ENCODE measurements around the gene SLC47A1. TPM values are rescaled to one million over a fixed set of nuclear protein-coding genes. Genes with fewer than 3 reads are reported as not detected.
A peak's percentile ranks its signal among the peaks of the same experiment; 100 is the strongest.
"Not testable (repeated sequence)": the region's sequence is repeated elsewhere in the genome, so short reads cannot be mapped to it uniquely, and the experiment has no call there.

Gene SLC47A1
- polyA plus RNA-seq, 3 donors: 18.3 to 28.0 (median 26.3) TPM

DNA sequence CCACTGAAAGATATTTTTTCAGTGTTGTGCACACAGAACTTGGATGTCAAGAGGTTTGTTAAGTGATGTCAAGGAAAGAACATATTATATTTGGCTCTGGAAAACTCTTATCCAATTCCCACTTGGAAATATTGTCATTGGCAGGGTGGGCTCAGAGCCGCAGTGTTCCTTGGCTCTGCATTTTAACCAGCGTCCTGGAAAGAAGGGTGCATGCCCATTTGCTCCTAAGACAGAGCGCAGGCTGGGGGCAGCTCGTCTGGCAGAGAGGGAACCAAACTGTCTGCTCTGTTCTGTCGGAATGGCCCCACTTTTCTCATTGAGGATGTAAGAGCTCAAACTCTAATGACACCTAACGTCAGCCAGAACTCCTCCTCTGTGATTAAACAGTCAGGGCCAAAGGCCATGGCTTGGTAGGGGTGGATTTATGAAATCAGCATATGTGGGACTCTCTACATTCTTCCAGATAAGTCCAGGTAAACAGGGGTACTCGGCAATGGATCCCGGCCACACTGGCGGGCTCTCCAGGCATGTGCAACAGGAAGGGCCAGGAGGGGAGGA is 18.0 kb downstream of the SLC47A1 start:
- DNase-seq: no peak

DNA sequence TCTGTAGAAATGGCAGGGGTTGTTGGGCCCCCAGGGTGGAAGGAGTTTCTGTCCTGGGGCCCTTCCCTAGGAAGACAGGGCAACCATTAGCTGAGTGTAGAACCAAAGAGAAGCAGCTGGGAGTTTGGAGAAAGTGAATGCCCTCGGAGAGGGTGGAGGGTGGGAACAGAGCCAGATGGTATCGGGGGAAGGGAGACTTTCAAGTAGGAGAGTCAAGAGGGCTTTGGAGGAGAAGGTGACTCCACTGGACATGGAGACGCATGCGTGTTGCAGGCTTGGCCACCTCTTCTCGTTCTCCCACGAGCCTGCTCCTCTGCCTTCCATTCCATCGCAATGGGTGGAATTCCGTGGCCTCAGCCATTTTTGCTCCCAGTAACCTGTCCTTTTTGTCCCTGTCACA is 19.4 kb downstream of the SLC47A1 start:
- no peak for DNase-seq

- DNase-seq: no peak
Observed at GRCh38 chr17:19554393-19554792, 20.7 kb downstream of the SLC47A1 start.

DNA sequence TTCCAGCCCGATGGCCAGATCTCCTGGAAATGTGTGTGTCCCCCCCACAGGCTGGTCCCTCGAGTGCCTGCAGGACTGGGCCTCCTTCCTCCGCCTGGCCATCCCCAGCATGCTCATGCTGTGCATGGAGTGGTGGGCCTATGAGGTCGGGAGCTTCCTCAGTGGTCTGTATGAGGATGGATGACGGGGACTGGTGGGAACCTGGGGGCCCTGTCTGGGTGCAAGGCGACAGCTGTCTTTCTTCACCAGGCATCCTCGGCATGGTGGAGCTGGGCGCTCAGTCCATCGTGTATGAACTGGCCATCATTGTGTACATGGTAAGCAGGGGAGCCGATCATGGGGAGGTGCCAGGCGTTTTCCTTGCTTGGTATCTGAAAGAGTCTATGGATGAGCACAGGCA is 22.1 kb downstream of the SLC47A1 start:
- no peak for DNase-seq

DNA sequence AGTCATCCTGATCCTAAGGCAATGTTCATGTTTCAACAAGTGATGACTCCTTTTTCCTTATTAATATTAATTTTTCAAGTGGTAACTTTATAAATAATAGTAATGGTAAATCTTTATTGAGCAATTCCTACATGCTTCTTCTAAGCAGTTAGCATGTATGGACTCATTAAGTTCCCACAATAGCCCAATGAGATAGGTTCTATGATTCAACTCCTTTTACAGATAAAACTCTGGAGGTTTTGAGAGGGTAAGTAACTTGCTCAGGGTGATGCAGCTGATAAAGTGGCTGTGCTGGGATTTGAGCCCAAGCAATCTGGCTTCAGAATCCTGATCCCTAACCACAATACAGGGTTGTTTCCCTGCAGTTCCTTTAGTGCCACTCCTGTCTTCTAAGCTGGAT is 25.3 kb downstream of the SLC47A1 start:
- DNase-seq: no peak

- DNase-seq: no peak
Observed at GRCh38 chr17:19561697-19562318, 28.2 kb downstream of the SLC47A1 start.

DNA sequence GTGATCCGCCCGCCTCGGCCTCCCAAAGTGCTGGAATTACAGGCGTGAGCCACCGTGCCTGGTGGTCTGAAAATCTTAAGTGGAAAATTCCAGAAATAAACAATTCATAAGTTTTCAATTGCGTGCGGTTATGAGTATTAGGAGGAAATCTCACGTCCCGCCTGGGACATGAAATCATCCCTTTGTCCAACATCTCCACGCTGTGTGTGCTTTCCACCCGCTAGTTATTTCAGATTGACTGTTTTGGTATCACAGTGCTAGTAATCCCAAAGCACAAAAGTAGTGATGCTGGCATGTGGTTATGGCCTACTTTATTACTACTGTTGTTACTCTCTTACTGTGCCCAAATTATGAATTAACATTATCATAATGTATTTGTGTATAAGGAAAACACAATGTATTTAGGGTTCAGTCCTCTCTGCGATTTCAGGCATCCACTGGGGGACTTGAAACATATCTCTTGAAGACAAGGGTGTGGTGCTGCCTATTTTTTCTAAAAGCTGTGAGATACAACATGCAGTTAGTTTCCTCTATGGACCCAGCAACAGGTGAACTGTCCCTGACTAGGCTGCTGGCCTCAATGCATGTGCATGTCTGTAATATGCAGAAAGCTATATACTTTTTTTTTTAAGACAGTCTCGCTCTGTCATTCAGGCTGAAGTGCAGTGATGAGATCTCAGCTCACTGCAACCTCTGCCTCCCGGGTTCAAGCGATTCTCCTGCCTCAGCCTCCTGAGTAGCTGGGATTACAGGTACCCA is 32.3 kb downstream of the SLC47A1 start:
- DNase-seq: no peak

DNA sequence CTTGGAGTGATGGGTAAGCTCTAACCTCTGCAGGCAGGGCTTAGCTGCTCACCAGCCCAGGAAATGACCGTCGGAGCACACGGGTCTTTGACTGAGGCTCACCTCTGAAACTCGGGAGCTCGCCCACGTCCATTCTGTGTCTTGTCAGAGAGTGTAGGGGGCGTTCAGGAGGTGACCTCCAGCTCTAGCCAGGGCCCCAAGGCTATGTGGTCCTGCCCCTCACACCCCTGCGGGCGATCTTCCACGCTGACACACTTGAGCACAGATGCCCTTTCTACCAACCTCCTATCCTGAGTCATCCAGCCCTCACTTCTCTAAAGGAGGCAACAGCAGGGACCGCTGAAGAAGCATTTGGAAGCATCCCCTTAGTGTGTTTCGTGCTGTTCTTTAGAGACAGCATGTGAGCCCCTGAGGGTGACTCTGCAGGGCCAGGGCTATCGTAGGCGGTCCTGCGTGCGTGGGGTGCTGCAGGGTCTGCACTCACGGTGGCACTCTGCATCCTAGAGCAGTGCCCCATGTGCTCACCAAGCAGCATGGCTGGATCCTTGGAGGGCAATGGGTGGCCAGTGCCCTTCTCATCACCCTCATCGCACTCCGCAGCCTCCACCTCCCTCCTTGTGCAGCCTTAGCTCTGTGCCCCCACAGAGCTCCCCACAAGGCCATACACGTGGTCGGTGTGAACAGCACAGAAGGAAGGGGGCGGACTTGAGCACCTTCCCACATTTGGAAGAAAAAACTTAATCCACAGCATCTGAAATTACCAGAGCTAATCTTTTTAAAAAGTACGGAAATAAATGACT is 33.8 kb downstream of the SLC47A1 start:
- no peak for DNase-seq

GRCh38 chr17:19568016-19568350 is 34.3 kb downstream of the SLC47A1 start:
- no peak for DNase-seq

GRCh38 chr17:19569785-19570543 is 36.3 kb downstream of the SLC47A1 start:
- DNase-seq: no peak

GRCh38 chr17:19570544-19571062 is 36.9 kb downstream of the SLC47A1 start:
- no peak for DNase-seq

- DNase-seq: no peak
Observed at GRCh38 chr17:19573075-19573474, 39.4 kb downstream of the SLC47A1 start.

DNA sequence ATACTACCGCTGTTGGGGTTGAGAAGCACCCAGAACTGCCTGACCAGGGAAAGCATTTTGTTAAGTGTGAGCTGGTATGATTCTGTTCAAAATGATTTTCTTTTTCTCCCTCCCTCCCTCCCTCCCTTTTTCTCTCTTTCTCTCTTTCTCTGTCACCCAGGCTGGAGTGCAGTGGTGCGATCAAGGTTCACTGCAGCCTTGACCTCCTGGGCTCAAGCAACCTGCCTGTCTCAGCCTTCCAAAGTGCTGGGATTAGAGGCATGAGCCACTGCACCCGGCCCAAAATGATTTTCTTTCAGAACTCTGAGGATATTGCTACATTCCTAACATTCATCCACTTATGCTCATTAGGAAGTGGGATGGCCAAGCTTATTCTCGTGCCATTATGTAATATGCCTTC is 41.3 kb downstream of the SLC47A1 start:
- no peak for DNase-seq

DNA sequence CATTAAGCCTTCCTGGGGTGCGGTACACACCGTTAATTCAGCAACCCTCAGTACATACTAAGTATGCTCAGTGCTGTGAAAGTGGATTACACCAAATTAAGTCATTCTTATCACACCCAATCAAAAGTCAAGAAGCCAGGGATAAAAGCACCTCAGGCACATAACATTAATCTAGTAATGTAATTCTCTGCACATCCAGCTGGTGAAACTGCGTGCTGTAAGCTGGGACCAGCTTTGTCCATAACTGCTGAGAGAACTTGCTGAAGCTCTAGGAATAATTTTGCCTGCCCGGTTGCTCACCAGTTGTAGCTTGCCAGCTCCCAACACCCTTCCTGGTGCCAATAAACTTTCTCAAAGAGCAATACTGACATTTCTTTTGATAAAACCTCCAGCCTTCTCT is 44.9 kb downstream of the SLC47A1 start:
- DNase-seq: no peak

GRCh38 chr17:19579192-19579761 is 45.6 kb downstream of the SLC47A1 start:
- DNase-seq: no peak

DNA sequence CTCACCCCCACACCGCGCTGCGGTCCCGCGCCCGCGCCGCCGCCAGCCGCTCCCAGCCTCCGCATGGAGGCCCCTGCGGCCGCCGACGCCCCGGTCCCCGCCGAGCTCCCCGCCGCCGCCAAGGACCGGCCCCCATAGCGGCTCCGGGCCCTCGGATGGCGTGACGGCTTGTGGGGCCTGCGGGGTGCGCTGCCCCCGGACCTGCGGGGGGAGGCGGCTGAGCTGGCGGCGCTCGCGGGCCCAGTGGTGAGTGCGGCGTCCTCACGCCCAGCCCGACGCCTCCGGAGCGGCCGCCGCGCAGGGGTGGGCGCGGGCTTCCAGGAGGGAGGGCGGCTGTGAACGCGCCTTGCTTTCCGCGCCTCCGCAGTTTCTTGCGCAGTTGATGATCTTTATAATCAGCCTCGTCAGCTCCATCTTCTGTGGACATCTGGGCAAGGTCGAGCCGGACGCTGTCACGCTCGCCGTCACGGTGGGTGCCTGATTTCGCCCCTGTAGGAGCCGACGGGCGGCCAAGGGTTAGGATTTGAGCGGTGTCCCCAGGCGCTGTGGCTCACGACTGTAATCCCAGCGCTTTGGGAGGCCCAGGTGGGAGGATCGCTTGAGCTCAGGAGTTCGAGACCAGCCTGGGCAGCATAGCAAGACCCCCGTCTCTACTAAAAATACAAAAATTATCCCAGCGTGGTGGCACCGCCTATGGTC is 46.4 kb downstream of the SLC47A1 start:
- DNase-seq: peak; percentile 42

GRCh38 chr17:19580566-19580920 is 46.9 kb downstream of the SLC47A1 start:
- DNase-seq: not testable (repeated sequence)

DNA sequence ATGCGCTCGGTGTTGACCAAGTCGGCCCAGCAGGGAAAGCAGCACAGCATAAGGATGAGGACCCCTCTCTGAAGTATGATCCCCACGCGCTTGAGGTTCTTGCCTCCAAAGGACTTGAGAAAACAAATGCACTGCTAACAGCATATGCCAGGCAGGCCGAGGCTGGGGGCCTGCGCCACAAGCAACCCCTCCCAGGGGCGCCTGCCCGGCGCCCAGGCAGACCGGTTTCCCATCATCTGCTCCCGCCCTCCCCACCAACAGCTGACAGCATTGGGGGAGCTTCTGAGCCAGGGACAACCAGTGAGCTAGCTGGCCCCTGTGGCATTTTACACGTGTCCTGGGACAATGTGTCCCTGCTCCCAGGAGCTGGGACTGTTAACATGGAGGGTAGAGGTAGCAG is 48.5 kb downstream of the SLC47A1 start:
- not testable (repeated sequence) for DNase-seq

GRCh38 chr17:19583871-19584270 is 50.2 kb downstream of the SLC47A1 start:
- DNase-seq: no peak

GRCh38 chr17:19590451-19590850 is 56.8 kb downstream of the SLC47A1 start:
- DNase-seq: no peak
